GM19397 (cell line): ENCODE data around the gene RIPK4.
"Not testable (repeated sequence)": the region's sequence is repeated elsewhere in the genome, so short reads cannot be mapped to it uniquely, and the experiment has no call there.

Experiments
- ATAC-seq: cut with Tn5 transposase; IDR thresholded peaks from one replicate; pipeline ENCODE4 v1.9.1; 2021; ENCODE audit warnings: mild to moderate bottlenecking, moderate library complexity; ENCODE audit not compliant: unreplicated experiment

The RIPK4 gene

GRCh38 chr21:41796476-41797080, 29.7 kb upstream of the RIPK4 start:
- ATAC-seq = no peak

- ATAC-seq = no peak
Measured at GRCh38 chr21:41795726-41796125, 28.9 kb upstream of the RIPK4 start.

DNA sequence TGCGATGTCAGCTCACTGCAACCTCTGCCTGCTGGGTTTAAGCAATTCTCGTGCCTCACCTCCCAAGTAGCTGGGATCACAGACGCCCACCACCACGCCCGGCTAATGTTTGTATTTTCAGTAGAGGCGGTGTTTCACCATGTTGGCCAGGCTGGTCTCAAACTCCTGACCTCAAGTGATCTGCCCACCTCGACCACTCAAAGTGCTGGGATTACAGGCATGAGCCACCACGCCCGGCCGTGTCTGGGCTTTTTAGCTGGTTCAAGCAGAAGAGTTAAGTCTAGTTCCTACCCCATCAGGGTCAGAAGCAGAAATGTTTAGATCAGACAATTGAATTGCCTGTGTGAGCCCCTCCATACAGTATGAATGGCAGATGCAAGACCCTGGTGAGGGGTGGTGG, 27.7 kb upstream of the RIPK4 start:
- ATAC-seq = no peak

- ATAC-seq = no peak
Measured at GRCh38 chr21:41792711-41793110, 25.9 kb upstream of the RIPK4 start.

- ATAC-seq = no peak
Measured at GRCh38 chr21:41786509-41786987, 19.7 kb upstream of the RIPK4 start.

DNA sequence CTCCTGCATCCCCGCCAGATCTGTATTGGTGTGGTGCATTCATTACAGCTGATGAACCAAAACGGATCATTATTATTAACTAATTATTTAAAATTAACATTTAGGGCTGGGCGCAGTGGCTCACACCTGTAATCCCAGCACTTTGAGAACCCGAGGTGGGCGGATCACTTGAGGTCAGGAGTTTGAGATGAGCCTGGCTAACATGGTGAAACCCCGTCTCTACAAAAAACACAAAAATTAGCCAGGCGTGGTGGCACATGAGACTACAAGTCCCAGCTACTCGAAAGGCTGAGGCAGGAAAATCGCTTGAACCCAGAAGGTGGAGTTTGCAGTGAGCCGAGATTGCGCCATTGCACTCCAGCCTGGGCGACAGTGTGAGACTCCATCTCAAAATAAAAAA, 18.4 kb upstream of the RIPK4 start:
- ATAC-seq = not testable (repeated sequence)

DNA sequence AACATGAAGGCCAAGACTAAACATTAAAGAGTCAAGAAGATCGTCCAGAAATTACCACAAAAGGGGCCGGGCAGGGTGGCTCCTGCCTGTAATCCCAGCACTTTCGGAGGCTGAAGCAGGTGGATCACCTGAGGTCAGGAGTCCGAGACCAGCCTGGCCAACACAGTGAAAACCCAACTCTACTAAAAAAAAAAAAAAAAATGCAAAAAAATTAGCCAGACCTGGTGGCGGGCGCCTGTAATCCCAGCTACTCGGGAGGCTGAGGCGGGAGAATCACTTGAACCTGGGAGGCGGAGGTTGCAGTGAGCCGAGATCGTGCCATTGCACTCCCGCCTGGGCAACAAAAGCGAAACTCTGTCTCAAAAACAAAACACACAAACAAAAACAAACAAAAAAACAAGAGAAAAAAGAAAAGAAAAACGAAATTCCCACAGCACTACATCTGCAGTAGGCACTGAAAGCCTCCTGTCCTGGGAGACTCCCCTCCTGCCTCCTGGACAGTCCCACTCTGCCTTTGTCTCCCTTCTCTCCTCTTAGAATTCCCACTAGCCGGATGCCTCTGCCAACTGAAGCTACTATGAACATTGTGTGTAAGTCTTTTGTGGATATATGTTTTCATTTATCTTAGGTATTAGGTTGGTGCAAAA, 17.7 kb upstream of the RIPK4 start:
- no peak for ATAC-seq

- ATAC-seq = no peak
Measured at GRCh38 chr21:41783476-41784180, 16.8 kb upstream of the RIPK4 start.

DNA sequence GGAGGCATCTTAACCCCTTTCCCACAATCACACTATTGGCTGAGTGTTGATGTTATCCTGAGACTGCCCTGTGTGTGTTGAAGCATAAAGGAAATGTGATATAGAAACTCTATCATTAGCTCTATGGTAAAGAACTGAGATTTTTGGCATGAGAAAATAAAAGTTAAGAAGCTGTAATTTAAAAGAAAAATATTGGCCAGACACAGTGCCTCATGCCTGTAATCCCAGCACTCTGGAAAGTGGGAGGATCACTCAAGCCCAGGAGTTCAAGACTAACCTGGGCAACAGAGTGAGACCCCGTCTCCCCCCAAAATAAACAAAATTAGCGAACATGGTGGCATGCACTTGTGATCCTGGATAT, 14.2 kb upstream of the RIPK4 start:
- no peak for ATAC-seq

DNA sequence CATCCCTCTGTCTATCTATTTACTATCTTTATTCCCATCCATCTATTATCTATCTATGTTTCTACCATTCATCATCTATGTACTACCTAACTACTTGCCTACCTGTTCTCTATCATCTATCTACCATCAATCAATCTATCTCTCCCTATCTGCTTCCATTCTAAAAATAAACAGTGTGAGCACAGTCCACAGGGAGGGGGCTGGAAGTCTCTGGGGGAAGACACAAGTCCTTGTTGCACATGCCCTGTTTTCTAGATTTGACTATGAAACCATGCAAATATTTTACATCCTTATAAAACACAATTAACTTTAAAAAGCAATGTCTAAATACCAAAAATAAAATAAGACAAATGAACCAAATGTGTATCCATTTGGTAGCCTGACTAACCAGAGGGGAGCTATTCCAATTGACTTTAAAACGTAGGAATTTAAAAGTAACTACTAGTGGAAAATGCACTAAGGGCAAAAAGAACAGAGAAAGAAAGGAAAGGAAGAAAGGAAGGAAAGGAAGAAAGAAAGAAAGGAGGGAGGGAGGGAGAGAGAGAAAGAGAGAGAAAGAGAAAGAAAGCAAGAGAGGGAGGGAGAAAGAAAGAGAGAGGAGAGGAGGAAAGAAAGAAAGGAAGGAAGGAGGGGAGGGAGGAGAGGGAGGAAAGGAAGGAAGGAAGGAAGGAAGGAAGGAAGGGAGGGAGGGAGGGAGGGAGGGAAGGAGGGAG, 13.6 kb upstream of the RIPK4 start:
- ATAC-seq = no peak

DNA sequence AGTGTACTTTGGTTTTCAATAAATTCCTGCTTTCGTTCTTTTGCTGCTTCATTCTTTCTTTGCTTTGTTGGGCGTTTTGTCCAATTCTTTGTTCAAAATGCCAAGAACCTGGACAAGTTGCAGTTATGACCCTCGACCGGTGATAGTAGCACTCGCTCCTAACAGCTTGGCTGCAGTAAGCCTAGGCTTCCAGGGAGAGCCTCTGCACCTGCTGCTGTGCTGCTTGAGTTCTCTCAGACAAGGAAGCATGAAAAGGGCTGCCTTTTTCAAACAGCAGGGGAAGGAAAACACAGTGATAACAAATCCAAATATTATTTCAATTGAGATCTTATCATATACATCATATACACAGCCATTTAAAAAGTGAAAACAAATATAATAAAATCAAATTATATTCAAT, 12.8 kb upstream of the RIPK4 start:
- no peak for ATAC-seq

- no peak for ATAC-seq
Measured at GRCh38 chr21:41778930-41779600, 12.2 kb upstream of the RIPK4 start.

- ATAC-seq = no peak
Measured at GRCh38 chr21:41777951-41778815, 11.3 kb upstream of the RIPK4 start.

DNA sequence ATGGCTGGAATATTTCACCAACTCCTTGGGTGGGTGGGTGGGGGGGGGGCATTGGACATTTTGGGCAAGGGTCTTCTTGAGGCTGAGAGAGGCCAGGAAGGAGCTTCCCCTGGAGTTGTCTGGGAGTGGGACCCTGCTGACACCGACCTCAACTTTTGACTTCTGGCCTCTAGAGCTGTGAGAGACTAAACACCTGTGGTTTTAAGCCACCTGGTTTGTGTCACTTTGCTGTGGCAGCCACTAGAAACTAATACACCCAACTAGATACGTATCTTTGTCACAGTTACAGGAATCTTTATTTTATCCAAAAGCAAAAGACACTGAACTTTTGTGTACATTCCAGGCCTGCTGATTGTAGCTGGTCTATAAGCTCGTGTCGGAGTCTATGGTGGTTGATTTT, 9.9 kb upstream of the RIPK4 start:
- no peak for ATAC-seq

DNA sequence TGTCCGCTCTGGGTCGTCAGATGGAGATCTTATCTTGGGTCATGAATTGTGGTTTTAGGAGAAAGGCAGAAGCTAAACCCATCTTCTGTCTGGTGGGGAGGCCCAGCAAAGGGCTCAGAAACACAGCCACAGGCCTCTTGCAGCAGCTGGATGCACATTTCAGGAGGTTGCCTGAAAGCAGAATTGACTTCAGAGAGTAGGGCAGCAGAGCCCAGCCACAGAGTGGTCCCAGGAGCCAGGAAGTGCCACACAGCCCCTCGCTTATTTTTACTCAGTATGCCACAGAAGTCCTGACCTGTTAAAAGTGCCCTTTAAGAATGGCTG, 8.3 kb upstream of the RIPK4 start:
- ATAC-seq = no peak

- no peak for ATAC-seq
Measured at GRCh38 chr21:41774467-41775148, 7.8 kb upstream of the RIPK4 start.

DNA sequence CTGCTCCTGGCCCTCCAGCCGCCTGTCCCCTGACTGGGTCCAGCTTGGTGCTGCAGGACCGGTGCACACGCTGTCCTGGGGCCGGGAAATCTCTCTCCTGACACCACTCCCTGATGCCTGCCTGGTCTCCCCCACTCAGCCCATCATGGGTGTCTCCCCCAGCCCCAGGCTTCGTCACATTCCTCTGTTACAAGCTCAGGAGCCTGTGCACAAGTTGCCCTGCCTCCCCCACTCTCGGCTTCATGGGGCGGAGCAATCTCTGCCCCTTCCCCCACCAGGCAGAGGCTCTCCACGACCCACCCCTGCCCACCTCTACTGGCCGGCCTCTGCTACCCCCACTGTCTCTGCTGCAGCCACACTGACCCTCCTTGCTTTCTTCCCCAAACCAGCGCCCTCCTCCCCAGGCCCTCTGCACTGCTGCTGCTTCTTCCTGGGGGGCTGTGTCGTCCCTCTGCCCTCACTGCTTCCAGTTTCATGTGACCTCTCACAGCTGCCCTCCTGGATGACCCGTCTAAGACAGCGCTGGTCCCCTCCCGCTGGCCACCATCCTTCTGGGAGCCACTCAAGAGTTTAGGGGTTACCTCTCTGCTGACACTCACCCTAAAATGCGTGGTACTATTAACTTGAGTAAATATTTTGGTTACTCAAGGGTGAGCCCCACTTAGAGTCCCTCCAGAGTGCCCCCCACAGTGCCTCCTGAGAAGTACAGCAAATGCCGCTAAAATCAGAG, 5.7 kb upstream of the RIPK4 start:
- no peak for ATAC-seq

DNA sequence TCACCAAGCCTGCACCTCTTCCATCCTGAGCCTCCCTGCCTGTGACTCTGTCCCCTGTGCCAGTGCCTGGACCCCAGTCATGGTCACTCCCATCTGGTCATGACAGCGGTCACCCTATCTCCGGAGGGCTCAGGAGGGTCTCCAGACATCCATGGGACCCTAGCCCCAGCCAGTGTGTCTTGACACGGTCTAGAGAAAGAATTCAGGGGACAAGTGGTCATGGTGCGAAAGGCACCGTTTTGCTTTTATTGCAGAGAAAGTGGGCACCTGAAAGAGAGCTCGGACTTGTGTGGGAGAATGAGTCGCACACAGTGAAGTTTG, 4.7 kb upstream of the RIPK4 start:
- ATAC-seq = no peak

- no peak for ATAC-seq
Measured at GRCh38 chr21:41770901-41771624, 4.2 kb upstream of the RIPK4 start.
